ENCODE data around the gene KCTD20.

DNA sequence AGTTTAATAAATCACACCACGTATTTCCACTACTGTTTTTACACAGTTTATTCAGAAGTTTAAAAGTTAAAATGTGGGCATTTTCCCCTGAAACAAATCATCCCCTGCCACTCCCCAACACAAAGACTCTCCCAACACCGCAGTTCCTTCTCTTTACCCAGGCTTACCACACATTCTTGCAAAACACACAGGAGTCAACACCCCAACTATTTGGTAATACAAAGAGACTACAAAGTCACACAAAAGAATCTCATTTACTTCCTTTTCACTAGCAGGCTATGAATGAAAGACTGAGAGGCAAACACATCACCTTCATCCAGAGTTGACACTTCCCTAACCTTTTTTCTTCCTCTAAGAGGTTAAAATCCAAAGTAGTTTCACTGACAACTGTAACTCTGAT is 51.1 kb downstream of the KCTD20 start:
- TF ChIP-seq CTCF (IDR thresholded peaks at IDR 0.05; ENCODE audit: low read length) (no peak), EZH2phosphoT487 (IDR thresholded peaks at IDR 0.05; ENCODE audit: low read length) (no peak)

All from MM.1S (cell line).